GM23248 (cell line): Measurements from ENCODE around the gene TRIM62.

Source experiments
- EZH2 ChIP-seq: fragments of 200-600 bp; sonication (generic); IDR thresholded peaks from 2 replicates; pipeline ENCODE4 v1.6.1; 2018; ENCODE audit warnings: antibody characterized with exemption, mild to moderate bottlenecking; ENCODE audit not compliant: insufficient read depth, poor library complexity, severe bottlenecking
- EZH2phosphoT487 ChIP-seq: fragments of 200-600 bp; sonication (generic); IDR thresholded peaks from 2 replicates; pipeline ENCODE4 v1.6.1; 2018; ENCODE audit warnings: antibody characterized with exemption, moderate library complexity, mild to moderate bottlenecking, low read depth; ENCODE audit not compliant: insufficient read depth

DNA sequence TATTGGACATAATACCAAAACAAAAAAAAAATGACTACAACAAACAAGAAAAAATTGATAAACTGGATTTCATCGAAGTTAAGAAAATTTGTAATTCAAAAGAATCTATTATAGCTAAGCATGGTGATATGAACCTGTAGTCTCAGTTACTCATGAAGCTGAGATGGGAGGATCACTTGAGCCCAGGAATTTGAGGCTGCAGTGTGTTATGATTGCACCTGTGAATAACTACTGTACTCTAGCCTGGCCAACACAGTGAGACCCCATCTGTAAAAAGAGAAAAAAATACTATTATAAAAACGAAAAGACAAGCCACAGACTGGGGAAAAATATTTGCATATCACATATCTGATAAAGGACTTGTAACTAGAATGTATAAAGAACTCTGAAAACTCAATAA lies 24.5 kb upstream of the TRIM62 start:
- no peak for TF ChIP-seq EZH2phosphoT487
- TF ChIP-seq EZH2: no peak
